ENCODE data around the gene EXOC2. TPM values are rescaled to one million over a fixed set of nuclear protein-coding genes. Genes with fewer than 3 reads are reported as not detected.

The EXOC2 gene
- total and polyA plus RNA-seq, 5 donors from 2014 or later: 33.1 to 43.6 (median 38.9) TPM

GRCh38 chr6:622462-622861 lies 70.5 kb downstream of the EXOC2 start:
- Mint-ChIP-seq H3K4me1 (peaks cover 2 to 13% (median 6%) of the 10 kb centered on the region in 4 donors), H3K27me3 (no peaks in the 10 kb centered on the region), H3K36me3 (peaks cover 43% of the 10 kb centered on the region), H3K9me3 (no peaks in the 10 kb centered on the region), H3K27ac (no peak overlapping the region), H3K4me3 (no peak overlapping the region)
- Histone ChIP-seq H3K27me3 (ENCODE audit: control insufficient read depth, insufficient read depth, low read length) (no peaks in the 10 kb centered on the region), H3K27ac (ENCODE audit: insufficient read depth, low read length, poor library complexity, severe bottlenecking) (no peak overlapping the region), H3K4me3 (ENCODE audit: low read depth, low read length) (no peak overlapping the region), H3K9me3 (ENCODE audit: control insufficient read depth in 2 of 2, low read length in 2 of 2) (no peaks in the 10 kb centered on the region), H3K4me1 (ENCODE audit: control insufficient read depth, insufficient read depth, low read length, poor library complexity, severe bottlenecking) (no peaks in the 10 kb centered on the region), H3K36me3 (ENCODE audit: control insufficient read depth, insufficient read depth, low read length) (peaks cover 48% of the 10 kb centered on the region)
- no peak for ATAC-seq (ENCODE audit: low read depth in 2 of 2)
- no peak for DNase-seq

GRCh38 chr6:621931-622330 lies 71.0 kb downstream of the EXOC2 start:
- Histone ChIP-seq H3K4me3 (ENCODE audit: low read depth, low read length) (no peak overlapping the region), H3K4me1 (ENCODE audit: control insufficient read depth, insufficient read depth, low read length, poor library complexity, severe bottlenecking) (no peaks in the 10 kb centered on the region), H3K9me3 (ENCODE audit: control insufficient read depth in 2 of 2, low read length in 2 of 2) (no peaks in the 10 kb centered on the region), H3K27ac (ENCODE audit: insufficient read depth, low read length, poor library complexity, severe bottlenecking) (no peak overlapping the region), H3K27me3 (ENCODE audit: control insufficient read depth, insufficient read depth, low read length) (no peaks in the 10 kb centered on the region), H3K36me3 (ENCODE audit: control insufficient read depth, insufficient read depth, low read length) (peaks cover 49% of the 10 kb centered on the region)
- DNase-seq (no peak), ATAC-seq (ENCODE audit: low read depth in 2 of 2) (no peak)
- Mint-ChIP-seq H3K27ac (peak overlapping the region in 1 of 3 donors; percentile 18), H3K36me3 (peaks cover 46% of the 10 kb centered on the region), H3K4me3 (no peak overlapping the region), H3K27me3 (no peaks in the 10 kb centered on the region), H3K4me1 (peaks cover 6 to 17% (median 9%) of the 10 kb centered on the region in 4 donors), H3K9me3 (no peaks in the 10 kb centered on the region)

GRCh38 chr6:620950-621349 lies 72.0 kb downstream of the EXOC2 start:
- H3K27ac Mint-ChIP-seq: peak overlapping the region in 1 of 3 donors; percentile 52
- Histone ChIP-seq H3K27ac (ENCODE audit: insufficient read depth, low read length, poor library complexity, severe bottlenecking) (no peak overlapping the region), H3K4me1 (ENCODE audit: control insufficient read depth, insufficient read depth, low read length, poor library complexity, severe bottlenecking) (no peaks in the 10 kb centered on the region), H3K9me3 (ENCODE audit: control insufficient read depth in 2 of 2, low read length in 2 of 2) (no peaks in the 10 kb centered on the region), H3K4me3 (ENCODE audit: low read depth, low read length) (no peak overlapping the region), H3K36me3 (ENCODE audit: control insufficient read depth, insufficient read depth, low read length) (peaks cover 51% of the 10 kb centered on the region), H3K27me3 (ENCODE audit: control insufficient read depth, insufficient read depth, low read length) (no peaks in the 10 kb centered on the region)
- H3K4me1 Mint-ChIP-seq: peaks cover 7 to 18% (median 10%) of the 10 kb centered on the region in 4 donors
- peak in 1 of 2 donors; percentile 5 for ATAC-seq (ENCODE audit: low read depth in 2 of 2)
- H3K4me3 Mint-ChIP-seq: no peak overlapping the region
- peaks cover 46% of the 10 kb centered on the region for H3K36me3 Mint-ChIP-seq
- no peaks in the 10 kb centered on the region for H3K27me3 Mint-ChIP-seq
- no peak for DNase-seq
- H3K9me3 Mint-ChIP-seq: no peaks in the 10 kb centered on the region

GRCh38 chr6:620166-620565 lies 72.8 kb downstream of the EXOC2 start:
- Histone ChIP-seq H3K27me3 (ENCODE audit: control insufficient read depth, insufficient read depth, low read length) (no peaks in the 10 kb centered on the region), H3K9me3 (ENCODE audit: control insufficient read depth in 2 of 2, low read length in 2 of 2) (no peaks in the 10 kb centered on the region), H3K4me1 (ENCODE audit: control insufficient read depth, insufficient read depth, low read length, poor library complexity, severe bottlenecking) (no peaks in the 10 kb centered on the region), H3K4me3 (ENCODE audit: low read depth, low read length) (no peak overlapping the region), H3K36me3 (ENCODE audit: control insufficient read depth, insufficient read depth, low read length) (peaks cover 58% of the 10 kb centered on the region), H3K27ac (ENCODE audit: insufficient read depth, low read length, poor library complexity, severe bottlenecking) (no peak overlapping the region)
- Mint-ChIP-seq H3K4me3 (no peak overlapping the region), H3K27ac (peak overlapping the region in 1 of 3 donors; percentile 69), H3K9me3 (no peaks in the 10 kb centered on the region), H3K4me1 (peaks cover 7 to 18% (median 12%) of the 10 kb centered on the region in 4 donors), H3K27me3 (no peaks in the 10 kb centered on the region), H3K36me3 (peaks cover 44% of the 10 kb centered on the region)
- ATAC-seq (ENCODE audit: low read depth in 2 of 2) (no peak), DNase-seq (no peak)

GRCh38 chr6:617456-618100 lies 75.4 kb downstream of the EXOC2 start:
- peak overlapping the region; percentile 29 for H3K27ac ChIP-seq (ENCODE audit: insufficient read depth, low read length, poor library complexity, severe bottlenecking)
- no peaks in the 10 kb centered on the region for H3K27me3 Mint-ChIP-seq
- peaks cover 7 to 14% (median 12%) of the 10 kb centered on the region in 4 donors for H3K4me1 Mint-ChIP-seq
- no peaks in the 10 kb centered on the region for H3K9me3 Mint-ChIP-seq
- no peaks in the 10 kb centered on the region for H3K4me1 ChIP-seq (ENCODE audit: control insufficient read depth, insufficient read depth, low read length, poor library complexity, severe bottlenecking)
- no peaks in the 10 kb centered on the region for H3K27me3 ChIP-seq (ENCODE audit: control insufficient read depth, insufficient read depth, low read length)
- peak overlapping the region; percentile 7 for H3K4me3 ChIP-seq (ENCODE audit: low read depth, low read length)
- H3K36me3 Mint-ChIP-seq: peaks cover 52% of the 10 kb centered on the region
- H3K36me3 ChIP-seq (ENCODE audit: control insufficient read depth, insufficient read depth, low read length): peaks cover 54% of the 10 kb centered on the region
- DNase-seq (peak in 2 of 3 donors; percentile 28 to 81), ATAC-seq (ENCODE audit: low read depth in 2 of 2) (peak; percentile 50 to 70)
- peak overlapping the region in 2 of 3 donors; percentile 42 to 70 for H3K27ac Mint-ChIP-seq
- H3K4me3 Mint-ChIP-seq: no peak overlapping the region
- H3K9me3 ChIP-seq (ENCODE audit: control insufficient read depth in 2 of 2, low read length in 2 of 2): no peaks in the 10 kb centered on the region

GRCh38 chr6:613981-614380 lies 79.0 kb downstream of the EXOC2 start:
- Mint-ChIP-seq H3K9me3 (no peaks in the 10 kb centered on the region), H3K27me3 (no peaks in the 10 kb centered on the region), H3K4me3 (no peak overlapping the region), H3K36me3 (peaks cover 62% of the 10 kb centered on the region), H3K27ac (no peak overlapping the region), H3K4me1 (peaks cover 7 to 21% (median 13%) of the 10 kb centered on the region in 4 donors)
- Histone ChIP-seq H3K4me1 (ENCODE audit: control insufficient read depth, insufficient read depth, low read length, poor library complexity, severe bottlenecking) (no peaks in the 10 kb centered on the region), H3K4me3 (ENCODE audit: low read depth, low read length) (no peak overlapping the region), H3K36me3 (ENCODE audit: control insufficient read depth, insufficient read depth, low read length) (peaks cover 50% of the 10 kb centered on the region), H3K27ac (ENCODE audit: insufficient read depth, low read length, poor library complexity, severe bottlenecking) (no peak overlapping the region), H3K9me3 (ENCODE audit: control insufficient read depth in 2 of 2, low read length in 2 of 2) (no peaks in the 10 kb centered on the region), H3K27me3 (ENCODE audit: control insufficient read depth, insufficient read depth, low read length) (no peaks in the 10 kb centered on the region)
- DNase-seq (no peak), ATAC-seq (ENCODE audit: low read depth in 2 of 2) (no peak)

GRCh38 chr6:611928-612327 lies 81.0 kb downstream of the EXOC2 start:
- ATAC-seq (ENCODE audit: low read depth in 2 of 2) (no peak), DNase-seq (no peak)
- H3K9me3 Mint-ChIP-seq: no peaks in the 10 kb centered on the region
- H3K27me3 Mint-ChIP-seq: no peaks in the 10 kb centered on the region
- Histone ChIP-seq H3K27me3 (ENCODE audit: control insufficient read depth, insufficient read depth, low read length) (no peaks in the 10 kb centered on the region), H3K36me3 (ENCODE audit: control insufficient read depth, insufficient read depth, low read length) (peaks cover 58% of the 10 kb centered on the region), H3K27ac (ENCODE audit: insufficient read depth, low read length, poor library complexity, severe bottlenecking) (no peak overlapping the region), H3K9me3 (ENCODE audit: control insufficient read depth in 2 of 2, low read length in 2 of 2) (no peaks in the 10 kb centered on the region), H3K4me3 (ENCODE audit: low read depth, low read length) (no peak overlapping the region), H3K4me1 (ENCODE audit: control insufficient read depth, insufficient read depth, low read length, poor library complexity, severe bottlenecking) (no peaks in the 10 kb centered on the region)
- peaks cover 65% of the 10 kb centered on the region for H3K36me3 Mint-ChIP-seq
- H3K4me1 Mint-ChIP-seq: peaks cover 2 to 15% (median 9%) of the 10 kb centered on the region in 4 donors
- H3K4me3 Mint-ChIP-seq: no peak overlapping the region
- peak overlapping the region in 1 of 3 donors; percentile 22 for H3K27ac Mint-ChIP-seq

- Histone ChIP-seq H3K9me3 (ENCODE audit: control insufficient read depth in 2 of 2, low read length in 2 of 2) (no peaks in the 10 kb centered on the region), H3K27me3 (ENCODE audit: control insufficient read depth, insufficient read depth, low read length) (no peaks in the 10 kb centered on the region), H3K4me1 (ENCODE audit: control insufficient read depth, insufficient read depth, low read length, poor library complexity, severe bottlenecking) (no peaks in the 10 kb centered on the region), H3K27ac (ENCODE audit: insufficient read depth, low read length, poor library complexity, severe bottlenecking) (no peak overlapping the region), H3K36me3 (ENCODE audit: control insufficient read depth, insufficient read depth, low read length) (peaks cover 60% of the 10 kb centered on the region), H3K4me3 (ENCODE audit: low read depth, low read length) (no peak overlapping the region)
- DNase-seq (no peak), ATAC-seq (ENCODE audit: low read depth in 2 of 2) (no peak)
- Mint-ChIP-seq H3K36me3 (peaks cover 72% of the 10 kb centered on the region), H3K27me3 (no peaks in the 10 kb centered on the region), H3K27ac (peak overlapping the region; percentile 42 to 68 (median 54)), H3K9me3 (peaks cover 0 to 4% (median 0%) of the 10 kb centered on the region in 7 donors), H3K4me3 (no peak overlapping the region), H3K4me1 (peaks cover 2 to 12% (median 7%) of the 10 kb centered on the region in 4 donors)
Measured at GRCh38 chr6:610882-611281, 82.1 kb downstream of the EXOC2 start.
